Measurements from ENCODE around the gene TPRA1. TPM values are rescaled to one million over a fixed set of nuclear protein-coding genes. Genes with fewer than 3 reads are reported as not detected.

TPRA1 gene
- total and polyA plus RNA-seq, 9 of the 15 experiments (the other 6 are each of a cell fraction or from before 2014, with no cell fraction given) = 0.66 to 21.5 (median 11.1) TPM

GRCh38 chr3:127588806-127589577, 1.5 kb downstream of the TPRA1 start (continued):
- TF ChIP-seq MNT (conservative IDR thresholded peaks at IDR 0.05) = no peak

- Histone ChIP-seq H3K9me1 (ENCODE audit: control insufficient read depth, insufficient read depth, low read length) (peaks cover 4% of the 10 kb centered on the region), H3K9ac (ENCODE audit: insufficient read depth in 1 of 2, low read depth in 2 of 2, low read length in 2 of 2) (peak overlapping the region in 1 of 2 experiments; percentile 79; a peak in 2 of 4 replicates), H3K4me3 (no peak overlapping the region), H4K20me1 (replicated peaks; ENCODE audit: control insufficient read depth, insufficient read depth, low read length) (peaks cover 9% of the 10 kb centered on the region), H2AFZ (ENCODE audit: low read depth, low read length) (no peak overlapping the region), H3K27ac (ENCODE audit: extremely low read depth, low read depth, low read length) (no peak overlapping the region), H3K4me2 (ENCODE audit: insufficient read depth, low read length) (no peak overlapping the region), H3K36me3 (ENCODE audit: control insufficient read depth, insufficient read depth, low read length) (no peaks in the 10 kb centered on the region), H3K4me1 (replicated peaks in 1 of 2; ENCODE audit: control insufficient read depth in 2 of 2, insufficient read depth in 2 of 2, low read length in 2 of 2) (peaks cover 39 to 67% of the 10 kb centered on the region in 2 experiments; a peak in 4 of 5 replicates), H3K79me2 (ENCODE audit: control insufficient read depth, insufficient read depth, low read length) (peaks cover 56% of the 10 kb centered on the region), H3K27me3 (ENCODE audit: control insufficient read depth in 2 of 2, insufficient read depth in 2 of 2, low read length in 2 of 2) (no peaks in the 10 kb centered on the region), H3K9me3 (replicated peaks; ENCODE audit: control insufficient read depth, insufficient read depth, low read depth, low read length) (no peaks in the 10 kb centered on the region)
- FAIRE-seq (no peak), ATAC-seq (no peak), DNase-seq (ENCODE audit: extremely low read depth in 1 of 4, low spot score in 3 of 4) (no peak)
- BruUV-seq (replicated peaks) = no TSS peak
- POLR2A ChIA-PET = no interaction called here
- in situ Hi-C loops (cut with MboI) = no loop called here
- WGBS (ENCODE audit: insufficient coverage, low coverage, missing lambda C conversion rate) = 52% methylated on average over 3 of the region's 4 CpGs
- CTCF ChIA-PET (ENCODE audit: low intra/inter-chr PET ratio) = no interaction called here
- intact Hi-C loops (cut with micrococcal nuclease) = no loop called here
- TF ChIP-seq ZFP91 (CRISPR knock-in tag; IDR thresholded peaks at IDR 0.05) (no peak), PURB (CRISPR knock-in tag; IDR thresholded peaks at IDR 0.05; ENCODE audit: low read depth) (no peak), ZBTB8A (IDR thresholded peaks at IDR 0.05; ENCODE audit: partially characterized antibody) (no peak), ZNF780A (CRISPR knock-in tag; IDR thresholded peaks at IDR 0.05) (no peak), SMARCA5 (IDR thresholded peaks at IDR 0.05) (no peak), TCF7L2 (IDR thresholded peaks at IDR 0.05; ENCODE audit: low read depth, low read length) (no peak), MXD1 (CRISPR knock-in tag; IDR thresholded peaks at IDR 0.05; ENCODE audit: borderline replicate concordance, poor library complexity, severe bottlenecking) (no peak), CTBP1 (IDR thresholded peaks at IDR 0.05; ENCODE audit: borderline replicate concordance) (no peak), ZNF398 (CRISPR knock-in tag; IDR thresholded peaks at IDR 0.05) (no peak), HDAC3 (IDR thresholded peaks at IDR 0.05; ENCODE audit: borderline replicate concordance, partially characterized antibody) (no peak), NFE2L1 (tag; IDR thresholded peaks at IDR 0.05; ENCODE audit: borderline replicate concordance, low read depth) (no peak), GTF2A2 (tag; IDR thresholded peaks at IDR 0.05) (no peak), PHB (CRISPR knock-in tag; IDR thresholded peaks at IDR 0.05) (no peak), FOXK2 (conservative IDR thresholded peaks at IDR 0.05 in 1 of 2, IDR thresholded peaks at IDR 0.05 in 1 of 2; ENCODE audit: low read depth in 2 of 2) (no peak)
These were observed 2.7 kb downstream of the TPRA1 start for GRCh38 chr3:127587876-127588275.
